Endothelial cell of umbilical vein (primary cell): ENCODE measurements around the gene HMHB1. TPM values are rescaled to one million over a fixed set of nuclear protein-coding genes. Genes with fewer than 3 reads are reported as not detected.

Experiments
- BruUV-seq: library from RNA; stranded (reverse); fragments of 400-500 nt; replicated peaks from 2 replicates; lab custom pipeline; 2021; lab: Mats Ljungman, UMichigan
- CTCF ChIA-PET: fragments of 300-600, 350-600 bp; sonication (Branson Sonifier 250); formaldehyde crosslinking; loops from one replicate; lab custom pipeline; 2021; ENCODE audit warnings: antibody characterized with exemption, inconsistent platforms; lab: Charles Lee
- POLR2A ChIA-PET: fragments of 300-600, 350-600 bp; sonication (Branson Sonifier 250); formaldehyde crosslinking; loops from one replicate; lab custom pipeline; 2021; ENCODE audit warnings: antibody characterized with exemption, inconsistent platforms; lab: Charles Lee
- DNase-seq: peaks from one replicate; pipeline ENCODE4 v3.0.0-alpha.2; 2011; ENCODE audit warnings: low read depth, low spot score
- FAIRE-seq: peaks from 2 replicates; lab custom pipeline; 2011; peaks lifted over from hg19 to GRCh38; lab: Jason Lieb, UNC
- H2AFZ ChIP-seq: 2 replicates; pipeline ENCODE4 v1.6.0; 2012; ENCODE audit warnings: low read depth, low read length, control low read depth, inconsistent platforms
- H3K27ac ChIP-seq: 2 replicates; pipeline ENCODE4 v1.5.1; 2011; ENCODE audit warnings: low read depth, mild to moderate bottlenecking, control low read depth, low read length, moderate library complexity; ENCODE audit not compliant: insufficient read depth
- H3K27me3 ChIP-seq, 2 experiments: 2 replicates each; pipeline versions ENCODE4 v1.6.0 to v1.6.1; 2011; ENCODE audit warnings: low read length in 2 of 2, mixed read lengths in 1 of 2; ENCODE audit not compliant: control insufficient read depth in 2 of 2, insufficient read depth in 2 of 2
- H3K36me3 ChIP-seq, 2 experiments: 2 replicates in 1 of 2; 3 replicates in 1 of 2; pipeline ENCODE4 v1.5.1; 2011; ENCODE audit warnings: low read length in 2 of 2, mild to moderate bottlenecking in 1 of 2, moderate library complexity in 1 of 2; ENCODE audit not compliant: control insufficient read depth in 2 of 2, insufficient read depth in 2 of 2; ENCODE audit errors: extremely low read depth in 1 of 2
- H3K4me1 ChIP-seq: 3 replicates; pipeline ENCODE4 v1.5.1; 2011; ENCODE audit warnings: mild to moderate bottlenecking, low read length; ENCODE audit not compliant: control insufficient read depth, insufficient read depth; ENCODE audit errors: extremely low read depth
- H3K4me2 ChIP-seq: 2 replicates; pipeline ENCODE4 v1.6.1; 2011; ENCODE audit warnings: low read length, control low read depth, mixed read lengths; ENCODE audit not compliant: insufficient read depth
- H3K4me3 ChIP-seq, 3 experiments: fragments of 200-600 bp in 1 of 3; sonication (generic), shearing (Covaris generic) in 1 of 3; replicated peaks in 1 of 3; 2 replicates each; pipeline ENCODE4 v1.5.1; 2011 to 2016; ENCODE audit warnings: control low read depth in 3 of 3, low read length in 3 of 3, mild to moderate bottlenecking in 2 of 3, inconsistent platforms in 1 of 3, low read depth in 1 of 3, moderate library complexity in 1 of 3; ENCODE audit not compliant: insufficient read depth in 1 of 3
- H3K79me2 ChIP-seq: 2 replicates; pipeline ENCODE4 v1.6.0; 2012; ENCODE audit warnings: low read length, inconsistent platforms; ENCODE audit not compliant: control insufficient read depth, insufficient read depth
- H3K9ac ChIP-seq: replicated peaks from 2 replicates; pipeline ENCODE3; 2011; ENCODE audit warnings: low read length, control low read depth; ENCODE audit not compliant: insufficient read depth; ENCODE audit errors: extremely low read depth
- H3K9me1 ChIP-seq: replicated peaks from 3 replicates; pipeline ENCODE4 v1.6.0; 2011; ENCODE audit warnings: mild to moderate bottlenecking, low read length; ENCODE audit not compliant: control insufficient read depth, insufficient read depth; ENCODE audit errors: extremely low read depth
- H3K9me3 ChIP-seq: replicated peaks from 2 replicates; pipeline ENCODE4 v1.5.1; 2012; ENCODE audit warnings: low read length, inconsistent platforms; ENCODE audit not compliant: control insufficient read depth, insufficient read depth
- H4K20me1 ChIP-seq: replicated peaks from 2 replicates; pipeline ENCODE3; 2011; ENCODE audit warnings: mild to moderate bottlenecking, low read length; ENCODE audit not compliant: control insufficient read depth, insufficient read depth; ENCODE audit errors: extremely low read depth
- EZH2 ChIP-seq: IDR thresholded peaks from 2 replicates; pipeline ENCODE4 v1.6.1; 2012; ENCODE audit warnings: borderline replicate concordance, low read depth, mild to moderate bottlenecking, moderate library complexity, low read length, inconsistent platforms; ENCODE audit not compliant: severe bottlenecking
- FOS ChIP-seq: IDR thresholded peaks from 2 replicates; pipeline ENCODE4 v1.6.1; 2011; ENCODE audit warnings: mild to moderate bottlenecking, low read length, moderate library complexity, borderline replicate concordance; ENCODE audit not compliant: insufficient read depth
- GATA2 ChIP-seq: IDR thresholded peaks from 2 replicates; pipeline ENCODE4 v1.7.0; 2011; ENCODE audit warnings: low read depth, mild to moderate bottlenecking, moderate library complexity, mixed read lengths, low read length; ENCODE audit not compliant: insufficient read length, insufficient read depth
- JUN ChIP-seq: IDR thresholded peaks from 2 replicates; pipeline ENCODE4 v1.6.1; 2011; ENCODE audit warnings: borderline replicate concordance, low read depth; ENCODE audit not compliant: insufficient read length, insufficient read depth
- MYC ChIP-seq: IDR thresholded peaks from one replicate; pipeline ENCODE4 v1.6.1; 2011; ENCODE audit warnings: mild to moderate bottlenecking, low read depth, low read length
- POLR2A ChIP-seq: IDR thresholded peaks from 2 replicates; pipeline ENCODE4 v1.6.1; 2012; ENCODE audit warnings: low read depth, mild to moderate bottlenecking, control low read depth, low read length
- POLR2AphosphoS5 ChIP-seq: IDR thresholded peaks from 2 replicates; pipeline ENCODE4 v1.6.1; 2012; ENCODE audit warnings: low read depth, mild to moderate bottlenecking, control low read depth, low read length, moderate library complexity; ENCODE audit not compliant: insufficient read depth
- dilution Hi-C: fragments of 300-500 bp; cut with MboI; formaldehyde crosslinking; loops from one replicate; pipeline ENCODE4 v1.15.0; 2019; ENCODE audit warnings: low sequenced_read_pairs; ENCODE audit not compliant: extremely low pct_ligation_motif_present
- intact Hi-C: fragments of 100-400 bp; cut with micrococcal nuclease; formaldehyde crosslinking; loops from one replicate; pipeline ENCODE4 v1.10.0; 2022
- polyA plus RNA-seq, 4 experiments: library from polyadenylated mRNA; depleted of rRNA in 3 of 4; stranded (reverse) in 3 of 4; unstranded in 1 of 4; fragments of >200 nt; gene quantifications; 2 replicates each; pipeline versions ENCODE4 v1.2.1 to v1.2.3, GENCODE V29; 2011 to 2012; ENCODE audit warnings: missing spikeins in 1 of 4
- total RNA-seq: library from RNA; stranded (reverse); gene quantifications from 2 replicates; pipeline ENCODE4 v1.2.3, GENCODE V29; 2021
- TF ChIP-seq, protein P1 (sequence below): IDR thresholded peaks from 2 replicates; pipeline ENCODE4 v1.6.1; 2011; ENCODE audit not compliant: insufficient read depth, insufficient read length
- TF ChIP-seq, protein P2 (sequence below), 2 donors: IDR thresholded peaks; 1 replicate in 1 of 2; 2 replicates in 1 of 2; pipeline ENCODE4 v1.5.1; 2011; ENCODE audit warnings: low read length in 2 of 2, mild to moderate bottlenecking in 2 of 2, moderate library complexity in 2 of 2, control low read depth in 1 of 2, inconsistent platforms in 1 of 2, low read depth in 1 of 2; ENCODE audit not compliant: insufficient read depth in 1 of 2; ENCODE audit errors: extremely low read depth in 1 of 2

Gene HMHB1
- total and polyA plus RNA-seq, 2 donors (not counting 3 experiments of a cell fraction or from before 2014, with no cell fraction given) = not detected

- intact Hi-C loops (no loop called here), dilution Hi-C loops (no loop called here)
- Histone ChIP-seq H3K9me1 (no peaks in the 10 kb centered on the region), H4K20me1 (no peaks in the 10 kb centered on the region), H3K9ac (no peak overlapping the region), H2AFZ (no peak overlapping the region), H3K27me3 (peaks cover 0 to 3% of the 10 kb centered on the region in 2 experiments), H3K4me3 (no peak overlapping the region), H3K36me3 (no peaks in the 10 kb centered on the region), H3K4me1 (no peaks in the 10 kb centered on the region), H3K4me2 (no peak overlapping the region), H3K27ac (no peak overlapping the region), H3K79me2 (no peaks in the 10 kb centered on the region), H3K9me3 (no peaks in the 10 kb centered on the region)
- no TSS peak for BruUV-seq
- no peak for FAIRE-seq
- TF ChIP-seq EZH2 (no peak), FOS (no peak), POLR2AphosphoS5 (no peak), MYC (no peak), JUN (no peak), GATA2 (no peak), POLR2A (no peak)
- TF ChIP-seq, protein P1, sequence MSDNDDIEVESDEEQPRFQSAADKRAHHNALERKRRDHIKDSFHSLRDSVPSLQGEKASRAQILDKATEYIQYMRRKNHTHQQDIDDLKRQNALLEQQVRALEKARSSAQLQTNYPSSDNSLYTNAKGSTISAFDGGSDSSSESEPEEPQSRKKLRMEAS = no peak
- TF ChIP-seq, protein P2, sequence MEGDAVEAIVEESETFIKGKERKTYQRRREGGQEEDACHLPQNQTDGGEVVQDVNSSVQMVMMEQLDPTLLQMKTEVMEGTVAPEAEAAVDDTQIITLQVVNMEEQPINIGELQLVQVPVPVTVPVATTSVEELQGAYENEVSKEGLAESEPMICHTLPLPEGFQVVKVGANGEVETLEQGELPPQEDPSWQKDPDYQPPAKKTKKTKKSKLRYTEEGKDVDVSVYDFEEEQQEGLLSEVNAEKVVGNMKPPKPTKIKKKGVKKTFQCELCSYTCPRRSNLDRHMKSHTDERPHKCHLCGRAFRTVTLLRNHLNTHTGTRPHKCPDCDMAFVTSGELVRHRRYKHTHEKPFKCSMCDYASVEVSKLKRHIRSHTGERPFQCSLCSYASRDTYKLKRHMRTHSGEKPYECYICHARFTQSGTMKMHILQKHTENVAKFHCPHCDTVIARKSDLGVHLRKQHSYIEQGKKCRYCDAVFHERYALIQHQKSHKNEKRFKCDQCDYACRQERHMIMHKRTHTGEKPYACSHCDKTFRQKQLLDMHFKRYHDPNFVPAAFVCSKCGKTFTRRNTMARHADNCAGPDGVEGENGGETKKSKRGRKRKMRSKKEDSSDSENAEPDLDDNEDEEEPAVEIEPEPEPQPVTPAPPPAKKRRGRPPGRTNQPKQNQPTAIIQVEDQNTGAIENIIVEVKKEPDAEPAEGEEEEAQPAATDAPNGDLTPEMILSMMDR (IDR thresholded peaks at IDR 0.05; ENCODE audit: extremely low read depth in 1 of 2, insufficient read depth in 1 of 2, low read depth in 1 of 2, low read length in 2 of 2) = no peak
- CTCF ChIA-PET = interaction anchor here (1.5 kb wide), 1 partner anchor 8 kb away, joined by 4 read pairs; no protein-coding TSS in a partner anchor
- no peak for DNase-seq
- POLR2A ChIA-PET = no interaction called here
These were observed 15.8 kb upstream of the HMHB1 start for GRCh38 chr5:143796125-143796524.
